Hepatocyte (in vitro differentiated cells): ENCODE results near the gene COL15A1.

Source experiments
- CTCF ChIP-seq: fragments of 200-600 bp; sonication (generic); IDR thresholded peaks from 2 replicates; pipeline ENCODE4 v1.5.1; 2016; ENCODE audit warnings: antibody characterized with exemption, mild to moderate bottlenecking; ENCODE audit not compliant: poor library complexity
- EZH2phosphoT487 ChIP-seq: fragments of 200-600 bp; sonication (generic); IDR thresholded peaks from one replicate; pipeline ENCODE4 v1.6.1; 2018; ENCODE audit warnings: antibody characterized with exemption, mild to moderate bottlenecking, low read depth, moderate library complexity; ENCODE audit not compliant: unreplicated experiment, severe bottlenecking

DNA sequence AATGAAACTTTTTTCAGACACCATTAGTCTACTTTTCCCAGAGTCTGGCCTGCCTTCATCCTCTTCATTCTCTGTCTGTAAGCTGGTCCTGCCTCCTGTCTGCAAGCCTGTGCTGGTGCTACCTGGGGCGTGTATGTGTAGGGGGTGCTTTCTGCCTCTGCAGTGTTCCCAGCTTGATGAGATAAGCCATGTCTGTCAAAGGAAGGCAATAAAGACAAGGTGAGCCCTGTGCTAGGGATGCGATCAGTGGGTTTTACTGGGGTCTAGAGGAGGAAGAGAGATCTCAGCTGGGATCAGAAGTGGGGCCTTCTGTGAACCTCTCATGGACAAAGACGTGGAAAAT lies 83.2 kb downstream of the COL15A1 start:
- TF ChIP-seq EZH2phosphoT487 (no peak), CTCF (no peak)
